Embryonic facial prominence (tissue), 1 donor: ENCODE data around the gene OSBPL2.

ENCODE experiments used
- DNase-seq: peaks from one replicate; pipeline ENCODE4 v3.0.0-alpha.2; 2016; ENCODE audit errors: extremely low spot score

The OSBPL2 gene

DNA sequence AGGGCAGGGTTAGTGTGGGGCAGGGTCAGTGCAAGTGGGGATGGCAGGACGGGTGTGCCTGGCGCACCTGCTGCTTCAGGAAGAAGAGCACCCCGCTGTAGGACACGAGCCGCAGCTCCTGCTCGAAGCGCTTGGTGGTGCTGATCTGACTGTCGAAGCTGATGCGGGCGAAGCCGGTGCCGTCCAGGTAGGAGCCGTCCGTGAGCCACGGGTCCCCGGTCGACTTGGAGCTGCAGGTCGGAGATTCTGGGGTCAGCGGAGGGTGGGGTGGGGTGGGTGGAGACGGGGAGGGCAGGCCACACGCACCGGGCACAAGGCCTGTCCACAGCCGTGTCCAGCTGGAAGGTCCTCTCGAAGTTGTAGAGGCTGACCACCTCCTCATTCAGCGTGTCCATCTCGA is 74.7 kb downstream of the OSBPL2 start:
- no peak for DNase-seq

DNA sequence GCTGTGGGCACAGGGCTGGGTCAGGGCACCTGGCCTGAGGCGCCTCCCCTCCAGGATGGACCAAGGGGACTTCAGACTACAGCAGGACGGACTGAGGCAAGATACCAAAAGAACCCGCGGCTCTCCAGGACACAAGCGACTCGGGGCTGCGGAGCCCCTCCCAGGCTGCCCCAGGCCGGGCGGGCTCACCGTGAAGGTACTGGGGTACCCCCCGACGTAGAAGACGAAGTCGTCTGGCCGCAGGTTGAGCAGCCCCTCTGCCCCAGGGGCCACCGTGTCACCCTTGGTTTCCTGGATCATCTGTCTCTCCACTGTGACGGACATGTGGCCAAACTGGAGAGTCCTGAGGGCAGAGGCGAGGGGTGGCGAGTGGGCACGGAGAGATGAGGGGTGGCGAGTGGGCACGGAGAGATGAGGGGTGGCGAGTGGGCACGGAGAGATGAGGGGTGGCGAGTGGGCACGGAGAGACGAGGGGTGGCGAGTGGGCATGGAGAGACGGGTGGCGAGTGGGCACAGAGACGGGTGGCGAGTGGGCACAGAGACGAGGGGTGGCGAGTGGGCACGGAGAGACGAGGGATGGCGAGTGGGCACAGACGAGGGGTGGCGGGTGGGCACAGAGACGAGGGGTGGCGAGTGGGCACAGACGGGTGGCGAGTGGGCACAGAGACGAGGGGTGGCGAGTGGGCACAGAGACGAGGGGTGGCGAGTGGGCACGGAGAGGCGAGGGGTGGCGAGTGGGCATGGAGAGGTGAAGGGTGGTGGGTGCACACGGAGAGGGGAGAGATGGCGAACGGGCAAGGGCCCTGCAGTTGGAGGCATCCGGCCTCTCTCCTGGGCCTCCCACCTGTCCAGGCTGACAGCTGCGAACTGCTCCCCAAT is 75.4 kb downstream of the OSBPL2 start:
- DNase-seq = no peak

DNA sequence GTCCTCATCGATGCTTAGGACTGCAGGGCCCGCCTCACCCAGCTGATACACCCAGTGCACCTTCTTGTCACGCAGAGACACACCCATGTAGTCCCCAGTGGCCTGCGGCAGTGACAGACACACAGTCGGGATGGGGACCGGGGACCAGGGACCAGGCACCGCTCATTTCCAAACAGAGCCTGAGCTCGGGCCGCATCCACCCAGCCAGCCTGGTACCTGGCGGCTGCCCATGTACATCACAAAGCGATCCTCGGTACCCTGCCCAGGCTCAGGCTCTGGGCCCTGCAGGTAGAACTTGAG is 76.0 kb downstream of the OSBPL2 start:
- no peak for DNase-seq

DNA sequence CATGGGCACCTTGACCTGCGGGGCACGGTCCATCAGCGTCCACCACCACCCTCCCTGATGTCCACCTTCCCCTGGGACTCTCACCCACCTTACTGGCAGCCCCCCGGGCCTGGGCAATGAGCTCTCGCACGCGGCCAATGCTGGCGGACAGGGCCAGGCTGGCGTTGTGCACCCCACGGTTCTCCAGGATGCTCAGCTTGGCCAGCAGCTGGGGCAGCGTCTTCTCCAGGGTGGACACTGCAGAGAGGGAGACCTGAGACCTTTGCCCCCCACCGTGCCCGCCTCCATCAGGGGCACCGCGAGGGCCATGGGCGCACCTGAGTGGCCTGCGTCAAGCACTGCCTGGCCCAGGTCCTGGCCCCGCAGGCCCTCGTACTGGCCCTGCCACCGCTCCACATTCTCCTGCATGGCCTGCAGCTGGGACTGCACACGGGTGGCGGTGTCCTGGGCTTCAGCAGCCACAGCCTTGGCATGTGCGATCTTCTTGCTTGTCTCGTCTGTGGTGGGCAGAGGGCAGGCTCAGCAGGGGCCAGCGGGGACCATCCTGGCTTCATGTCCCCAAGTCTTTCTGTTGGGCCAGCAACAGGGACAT is 76.5 kb downstream of the OSBPL2 start:
- no peak for DNase-seq

DNA sequence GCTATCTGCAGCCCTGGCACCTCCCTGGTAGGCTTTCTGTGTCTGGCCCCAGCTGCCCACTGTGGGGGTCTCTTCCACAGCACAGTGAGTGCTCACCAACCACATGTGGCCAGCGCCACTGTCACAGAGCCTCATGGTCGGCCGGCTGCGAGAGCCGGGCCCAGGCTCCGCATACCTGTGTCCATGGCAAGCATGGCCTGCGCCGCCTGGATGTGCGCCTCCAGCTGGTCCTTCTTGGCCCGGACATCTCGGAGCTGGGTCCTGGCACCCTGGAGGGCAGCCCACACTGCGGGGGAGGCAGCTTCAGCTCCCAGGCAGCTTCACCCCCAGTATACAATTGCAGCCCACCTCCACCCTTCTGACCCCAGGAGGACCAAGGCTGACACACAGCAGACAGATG is 77.5 kb downstream of the OSBPL2 start:
- DNase-seq = no peak

DNA sequence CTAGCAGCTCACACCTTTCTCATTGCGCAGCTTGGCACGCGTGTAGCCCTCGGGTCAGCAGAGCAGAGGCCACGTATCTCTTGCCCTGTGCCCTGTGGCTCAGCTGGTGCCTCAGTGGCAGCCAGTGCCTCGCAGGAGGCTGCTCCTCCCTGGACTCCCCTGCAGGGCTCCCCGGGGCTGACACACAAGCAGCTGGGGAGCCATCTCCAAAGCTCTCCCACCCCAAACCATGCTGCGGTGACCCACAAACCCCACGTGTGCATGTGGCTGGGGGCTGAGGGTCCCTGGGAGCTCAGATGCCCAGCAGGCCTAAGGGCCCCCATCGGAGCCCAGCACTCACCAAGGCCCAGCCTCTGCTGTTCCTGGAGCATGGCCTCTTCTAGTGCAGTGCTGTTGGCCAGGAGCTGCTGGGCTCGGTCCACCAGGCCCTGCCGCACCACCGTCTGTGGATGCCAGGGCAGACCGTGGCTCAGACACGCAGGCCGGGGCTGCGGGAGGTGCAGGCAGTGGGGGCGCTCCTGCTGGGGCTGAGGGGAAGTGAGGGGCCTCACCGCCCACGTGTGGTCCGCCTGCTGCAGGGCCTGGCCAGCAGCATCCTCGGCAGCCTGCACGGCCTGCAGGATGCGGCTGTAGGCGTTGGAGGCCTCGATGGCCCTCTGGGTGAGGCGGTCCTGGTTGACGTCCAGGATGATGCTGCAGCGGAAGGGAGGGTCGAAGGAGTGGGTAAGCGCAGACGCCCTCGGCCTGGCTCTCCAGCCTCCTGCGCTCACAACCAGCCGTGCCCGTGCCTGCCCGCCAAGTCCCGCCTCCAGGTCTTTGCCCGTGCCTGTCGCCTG is 78.2 kb downstream of the OSBPL2 start:
- DNase-seq = no peak

DNA sequence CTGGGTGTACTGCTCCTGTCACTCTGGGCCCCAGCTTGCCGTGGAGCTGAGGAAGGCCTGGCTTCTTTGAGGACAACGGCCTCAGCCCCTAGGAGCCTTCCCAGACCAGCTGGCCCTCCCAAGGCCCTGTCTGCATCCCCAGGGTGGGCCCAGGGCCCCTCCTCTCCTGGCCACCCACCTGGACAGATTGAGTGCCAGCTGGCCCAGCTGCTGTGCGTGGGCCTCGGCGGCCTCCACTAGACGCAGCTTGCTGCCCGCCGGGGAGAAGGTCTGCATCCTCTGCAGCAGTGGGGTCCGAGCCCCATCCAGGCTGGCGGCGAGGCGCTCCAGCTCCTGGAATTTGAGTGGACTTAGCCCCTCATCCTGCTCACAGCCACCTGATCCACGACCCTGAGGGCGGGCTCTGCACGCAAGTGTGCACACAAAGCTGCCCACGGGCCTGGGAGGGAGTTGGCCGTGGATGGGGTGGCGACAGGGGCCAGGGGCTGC is 78.9 kb downstream of the OSBPL2 start:
- DNase-seq = no peak

DNA sequence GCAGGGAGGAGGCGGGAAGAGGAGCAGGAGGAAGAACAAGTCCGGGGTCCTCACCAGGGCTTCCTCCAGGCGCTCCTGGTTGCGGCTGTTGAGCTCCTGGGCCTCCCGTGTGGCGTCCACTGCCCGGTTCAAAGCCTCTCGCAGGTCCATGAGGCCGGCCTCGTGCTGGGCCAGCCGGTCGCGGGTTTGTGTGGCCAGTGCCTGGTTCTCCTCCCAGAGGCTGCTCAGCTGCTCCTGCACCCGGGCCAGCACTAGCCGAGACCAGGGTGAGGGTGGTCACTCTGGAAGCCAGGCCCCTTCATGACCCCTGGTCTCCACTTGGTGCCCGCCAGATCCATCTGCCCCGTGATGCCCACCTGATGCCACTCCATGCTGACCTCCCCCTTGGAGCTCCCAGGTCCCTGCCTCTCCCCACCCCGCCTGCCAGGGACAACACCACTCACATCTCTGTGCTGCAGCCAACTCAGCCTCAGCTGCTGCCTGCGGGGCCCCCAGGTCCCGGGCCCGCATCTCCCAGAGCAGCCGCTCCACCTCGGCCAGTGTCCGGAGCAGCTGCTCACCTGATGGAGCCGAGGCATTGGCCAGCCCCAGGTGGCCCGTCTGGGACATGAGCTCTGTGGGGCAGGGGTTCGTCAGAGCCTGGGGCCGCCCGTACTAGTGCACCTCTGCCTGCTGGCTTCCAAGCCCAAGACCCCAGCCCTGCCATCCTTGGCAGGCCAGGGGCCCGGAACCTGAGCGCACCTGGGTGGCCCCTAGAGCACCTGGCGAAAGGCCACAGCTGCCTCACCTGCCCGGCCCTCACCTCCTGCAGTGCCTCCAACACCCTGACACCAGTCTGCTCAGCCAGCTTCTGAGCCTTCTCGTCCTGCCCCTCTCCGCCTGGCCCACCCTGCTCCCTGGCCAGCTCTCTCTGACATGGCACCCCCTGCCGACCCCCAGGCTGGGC is 80.4 kb downstream of the OSBPL2 start:
- no peak for DNase-seq

DNA sequence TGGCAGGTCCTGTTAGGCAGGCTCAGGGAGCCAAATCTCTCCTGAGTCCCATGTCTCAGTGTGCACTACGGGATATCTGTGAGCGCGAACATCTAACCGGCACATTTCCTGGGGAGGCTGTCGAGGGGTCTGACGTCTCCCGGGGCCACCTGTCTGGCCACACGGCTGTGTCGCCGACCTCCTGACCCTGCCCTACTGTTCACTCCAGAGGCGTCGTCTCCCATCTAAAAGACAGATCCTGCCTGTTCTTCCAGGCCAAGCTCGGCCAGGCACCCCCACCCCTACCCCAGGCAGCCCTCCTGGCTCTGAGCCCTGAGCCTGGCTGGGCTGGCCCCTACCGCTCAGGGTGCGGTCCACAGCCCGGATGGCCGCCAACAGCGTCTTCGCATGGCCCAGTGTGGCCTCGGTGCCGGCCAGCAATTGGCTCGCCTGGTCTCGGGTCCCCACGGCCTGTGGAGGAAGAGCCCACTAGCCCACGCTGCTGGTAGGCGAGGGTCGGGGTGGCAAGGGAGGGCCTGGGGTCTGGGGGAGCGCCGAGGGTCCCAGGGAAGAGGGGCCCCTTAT is 81.1 kb downstream of the OSBPL2 start:
- no peak for DNase-seq

DNA sequence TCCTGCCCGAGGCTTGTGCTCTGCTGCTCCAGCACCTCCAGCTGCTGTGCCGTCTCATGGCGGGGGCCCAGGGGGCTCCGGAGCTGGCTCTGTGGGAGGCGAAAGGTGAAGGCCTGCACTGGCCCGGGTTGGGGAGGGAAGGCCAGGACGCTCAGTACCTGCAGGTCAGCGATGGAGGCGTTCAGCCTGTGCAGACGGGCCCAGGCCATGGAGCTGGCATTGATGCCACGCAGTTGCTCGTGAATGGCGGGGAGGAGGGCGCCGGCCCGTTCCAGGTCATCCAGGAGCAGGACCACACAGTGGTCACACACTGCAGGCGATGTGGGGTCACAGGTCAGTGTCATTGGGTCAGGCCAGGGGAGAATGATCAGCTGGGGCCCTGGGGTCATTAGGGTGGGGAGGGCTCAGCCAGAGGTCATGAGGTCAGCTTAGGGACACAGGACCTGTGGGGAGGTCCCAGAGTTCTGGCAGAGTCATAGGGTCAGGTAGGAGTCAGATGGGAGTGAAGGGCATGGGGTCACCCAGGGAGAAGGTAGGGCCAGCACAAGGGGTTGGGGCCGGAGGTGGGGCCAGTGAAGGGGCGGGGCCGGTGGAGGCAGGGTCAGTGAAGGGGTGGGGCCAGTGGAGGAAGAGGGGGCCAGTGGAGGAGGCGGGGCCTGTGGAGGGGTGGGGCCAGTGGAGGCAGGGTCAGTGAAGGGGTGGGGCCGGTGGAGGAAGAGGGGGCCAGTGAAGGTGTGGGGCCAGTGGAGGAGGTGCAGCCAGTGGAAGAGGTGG is 82.4 kb downstream of the OSBPL2 start:
- DNase-seq = no peak

DNA sequence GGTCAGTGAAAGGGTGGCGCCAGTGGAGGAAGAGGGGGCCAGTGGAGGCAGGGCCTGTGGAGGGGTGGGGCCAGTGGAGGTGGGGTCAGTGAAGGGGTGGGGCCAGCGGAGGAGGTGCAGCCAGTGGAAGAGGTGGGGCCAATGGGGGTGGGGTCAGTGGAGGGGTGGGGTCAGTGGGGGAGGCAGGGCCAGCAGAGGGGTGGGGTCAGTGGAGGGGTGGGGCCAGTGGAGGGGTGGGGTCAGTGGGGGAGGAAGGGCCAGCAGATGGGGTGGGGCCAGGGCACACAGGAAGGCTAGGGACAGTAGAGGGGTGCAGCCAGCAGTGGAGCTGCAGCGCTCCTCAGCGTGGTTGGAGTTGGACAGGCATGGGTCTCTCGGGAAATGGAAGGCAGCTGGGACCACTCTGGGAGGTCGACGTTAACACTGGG is 83.2 kb downstream of the OSBPL2 start:
- no peak for DNase-seq

DNA sequence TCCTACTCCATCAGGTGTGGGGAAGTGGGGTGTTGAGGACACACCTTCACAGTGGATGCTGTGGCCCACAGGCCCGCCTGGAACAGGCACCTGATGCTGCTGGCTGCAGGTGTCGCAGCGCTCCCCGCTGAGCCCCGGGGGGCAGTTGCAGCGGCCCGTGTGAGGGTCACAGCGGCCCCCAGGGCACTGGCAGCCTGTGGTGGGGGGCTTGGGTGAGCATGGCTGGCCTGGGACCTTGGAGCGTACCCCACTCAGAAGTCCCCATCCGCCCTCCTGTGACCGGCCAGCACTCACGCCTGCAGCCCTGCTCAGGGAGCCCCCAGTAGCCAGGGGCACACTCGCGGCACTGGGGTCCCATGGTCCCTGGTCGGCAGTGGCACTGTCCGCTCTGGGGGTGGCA is 83.7 kb downstream of the OSBPL2 start:
- no peak for DNase-seq

DNA sequence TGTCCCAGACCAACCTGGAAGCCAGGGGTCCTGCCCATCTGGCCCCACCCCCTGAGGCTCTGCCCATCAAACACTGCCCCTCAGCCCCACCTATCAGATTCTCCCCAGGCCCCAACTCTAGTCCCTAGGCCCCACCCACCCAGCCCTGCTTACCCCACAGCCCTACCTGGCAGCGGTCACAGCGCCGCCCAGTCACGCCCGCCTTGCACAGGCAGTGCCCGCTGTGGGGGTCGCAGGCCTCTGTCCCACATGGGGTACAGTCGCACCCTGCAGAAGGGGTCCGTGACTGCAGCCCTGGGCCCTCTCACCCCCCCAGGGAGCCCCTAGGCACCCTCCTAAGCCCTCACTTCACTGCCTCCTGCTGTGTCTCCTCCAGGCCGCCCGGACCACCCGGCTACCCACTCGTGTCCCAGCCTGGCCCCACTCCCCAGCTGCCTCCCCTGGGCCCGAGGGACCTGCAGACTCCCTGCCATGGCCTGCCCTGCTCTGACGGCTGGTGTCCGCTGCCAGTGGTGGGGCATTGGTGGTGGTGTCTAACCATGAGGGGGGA is 84.2 kb downstream of the OSBPL2 start:
- no peak for DNase-seq

DNA sequence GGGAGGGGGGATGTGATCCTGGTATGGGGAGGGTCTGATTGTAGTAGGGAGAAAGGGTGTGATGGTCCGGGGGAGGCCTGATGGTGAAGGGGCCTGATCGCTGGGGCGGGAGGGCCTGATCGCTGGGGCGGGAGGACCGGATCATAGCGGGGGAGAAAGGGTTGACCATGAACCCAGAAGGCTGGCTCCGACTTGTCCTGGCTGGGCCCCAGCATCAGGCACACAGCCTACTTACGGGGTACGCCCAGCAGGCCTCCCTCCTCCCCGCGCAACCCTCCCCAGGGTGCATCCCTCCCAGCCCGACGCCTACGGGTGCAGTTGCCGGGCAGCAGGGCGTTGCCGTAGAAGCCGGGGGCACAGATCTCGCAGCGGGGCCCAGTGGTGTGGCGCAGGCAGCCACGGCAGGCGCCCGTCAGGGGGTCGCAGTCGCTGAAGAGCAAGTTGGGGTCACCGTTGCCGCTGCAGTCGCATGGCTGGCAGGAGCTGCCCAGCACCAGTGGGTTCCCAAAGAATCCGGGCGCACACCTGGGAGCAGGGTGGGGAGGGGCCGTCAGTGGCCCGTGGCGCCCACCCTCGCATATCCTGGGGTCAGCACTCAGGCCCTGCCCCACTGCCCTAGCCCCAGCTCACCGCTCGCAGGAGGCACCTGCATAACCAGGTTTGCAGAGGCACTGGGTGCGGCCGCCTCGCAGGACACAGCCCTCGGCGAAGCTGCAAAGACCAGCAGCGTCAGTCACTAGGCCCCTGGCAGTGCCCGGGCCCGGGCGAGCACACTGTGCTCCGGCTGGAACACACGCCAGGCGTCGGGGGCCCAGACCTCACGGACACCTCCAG is 85.0 kb downstream of the OSBPL2 start:
- DNase-seq = no peak

DNA sequence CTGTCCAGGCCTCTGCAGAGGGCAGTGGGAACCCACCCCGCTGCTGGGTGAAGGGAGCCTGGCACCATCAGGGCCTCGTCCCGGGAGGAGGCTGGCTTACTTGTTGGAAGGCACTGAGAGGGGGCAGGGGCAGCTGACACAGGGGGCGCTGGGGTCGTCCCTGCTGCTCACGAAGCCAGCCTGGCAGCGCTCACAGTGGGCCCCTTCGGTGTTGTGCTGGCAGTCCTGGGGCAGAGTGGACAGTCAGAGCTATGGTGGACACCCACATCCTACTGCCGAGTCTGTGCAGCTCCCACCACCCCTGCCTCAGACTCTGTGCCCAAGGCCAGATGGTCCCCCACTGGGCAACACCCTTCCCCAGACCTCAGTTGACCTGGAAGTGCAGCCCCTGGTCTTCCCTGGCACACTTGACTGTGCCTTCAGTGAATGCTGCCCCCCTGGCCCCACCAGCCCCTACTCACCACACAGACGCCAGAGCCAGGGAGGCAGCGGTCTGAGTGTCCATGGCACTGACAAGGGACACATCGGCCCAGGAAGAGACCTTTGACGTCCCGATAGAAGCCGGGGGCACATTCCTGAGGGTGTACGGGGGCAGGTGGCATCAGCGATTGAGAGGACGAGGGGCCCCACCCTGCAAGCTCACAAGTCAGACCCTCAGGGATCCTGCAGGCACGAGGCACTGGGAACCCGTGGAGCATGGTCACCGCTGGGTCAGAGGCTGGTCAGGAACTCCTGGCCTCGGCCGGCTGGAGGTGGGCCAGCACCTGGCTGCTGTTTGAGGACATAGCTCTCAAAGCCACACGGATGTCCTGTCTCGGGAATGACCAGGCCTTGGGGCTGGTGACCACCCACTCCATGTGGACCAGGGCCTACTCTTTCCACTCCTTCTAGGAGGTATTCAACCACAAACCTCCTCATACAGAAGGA is 85.9 kb downstream of the OSBPL2 start:
- no peak for DNase-seq

DNA sequence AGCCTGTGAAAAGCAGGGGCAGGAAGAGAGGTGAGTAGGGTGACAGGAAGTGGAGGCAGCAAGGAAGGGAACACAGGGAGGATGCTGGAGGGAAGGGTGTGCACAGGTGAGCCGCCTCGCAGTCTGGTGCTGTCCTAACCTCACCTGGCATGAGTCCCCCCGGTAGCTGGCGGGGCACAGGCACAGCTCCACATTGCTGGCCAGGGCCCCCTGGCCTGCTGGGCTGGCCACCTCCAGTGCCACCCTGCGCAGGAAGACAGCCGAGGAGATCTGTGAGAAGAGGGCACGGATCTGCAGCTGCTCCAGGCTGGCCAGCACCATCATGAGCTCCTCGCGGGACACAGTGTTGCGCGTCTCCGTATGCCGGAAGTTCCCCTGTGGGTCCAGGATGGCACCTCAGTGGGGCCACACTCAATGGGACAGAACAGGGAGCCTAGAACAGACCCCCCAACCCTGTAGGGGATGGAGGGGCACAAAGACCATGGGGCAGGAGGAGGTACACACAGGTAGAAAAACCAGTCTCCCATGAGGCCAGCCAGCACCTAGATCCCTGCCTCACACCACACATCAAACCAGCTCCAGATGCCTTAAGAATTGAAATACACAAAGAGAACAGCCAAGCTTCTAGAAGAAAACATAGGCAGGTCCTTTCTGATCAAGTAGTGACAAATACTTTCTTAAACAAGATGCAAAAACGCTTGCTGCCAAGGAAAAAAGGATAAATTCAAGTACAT is 87.0 kb downstream of the OSBPL2 start:
- no peak for DNase-seq

DNA sequence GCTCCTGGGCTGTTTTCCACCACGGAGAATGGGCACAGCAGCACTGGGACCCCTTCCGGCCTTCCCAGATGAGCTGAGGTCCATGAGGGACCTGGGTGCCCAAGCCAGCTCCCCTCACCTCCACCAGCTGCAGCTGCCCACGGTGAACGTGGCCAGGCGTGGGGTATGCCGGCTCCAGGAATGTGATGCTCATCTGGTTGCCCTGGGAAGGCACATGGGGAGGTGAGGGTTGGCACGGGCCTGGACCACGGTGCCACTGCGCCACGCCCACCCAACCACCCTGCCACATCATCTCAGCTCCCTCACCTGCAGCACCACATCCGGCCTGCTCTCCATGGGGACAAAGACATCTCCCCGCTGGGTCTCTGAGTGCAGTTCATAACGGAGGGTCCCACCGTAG is 88.2 kb downstream of the OSBPL2 start:
- no peak for DNase-seq
